Common myeloid progenitor, CD34-positive (primary cell): ENCODE data around the gene NEDD8.
"Not testable (repeated sequence)": the region's sequence is repeated elsewhere in the genome, so short reads cannot be mapped to it uniquely, and the experiment has no call there.

Experiments
- CTCF ChIA-PET: fragments of 350-600 bp; sonication (Branson Sonifier 250); formaldehyde crosslinking; loops from one replicate; lab custom pipeline; 2021; ENCODE audit warnings: antibody characterized with exemption; lab: Charles Lee
- POLR2A ChIA-PET: fragments of 350-600 bp; sonication (Branson Sonifier 250); formaldehyde crosslinking; loops from one replicate; lab custom pipeline; 2021; ENCODE audit warnings: antibody characterized with exemption; lab: Charles Lee
- DNase-seq, 3 donors: peaks; one replicate each; pipeline versions ENCODE4 v3.0.0 to v3.0.0-alpha.2; 2013
- H3K27ac ChIP-seq, 2 experiments: 1 replicate in 1 of 2; 2 replicates in 1 of 2; pipeline ENCODE4 v1.7.0; 2013; ENCODE audit warnings: inconsistent platforms in 2 of 2, low read length in 2 of 2, mild to moderate bottlenecking in 2 of 2, low read depth in 1 of 2, moderate library complexity in 1 of 2; ENCODE audit not compliant: severe bottlenecking in 2 of 2, insufficient read depth in 1 of 2, poor library complexity in 1 of 2
- H3K27me3 ChIP-seq, 5 experiments: replicated peaks in 2 of 5; 1 replicate in 3 of 5; 2 replicates in 2 of 5; pipeline versions ENCODE4 v1.6.1 to v1.7.0; 2013; ENCODE audit warnings: low read length in 4 of 5, mild to moderate bottlenecking in 2 of 5, moderate library complexity in 2 of 5, inconsistent platforms in 1 of 5; ENCODE audit not compliant: insufficient read depth in 5 of 5, control insufficient read depth in 4 of 5
- H3K36me3 ChIP-seq, 4 experiments: 1 replicate in 2 of 4; 2 replicates in 2 of 4; pipeline versions ENCODE4 v1.6.1 to v1.7.0; 2013; ENCODE audit warnings: low read length in 3 of 4, control low read depth in 1 of 4, mild to moderate bottlenecking in 1 of 4; ENCODE audit not compliant: control insufficient read depth in 4 of 4, insufficient read depth in 4 of 4
- H3K4me1 ChIP-seq, 4 experiments: 1 replicate in 3 of 4; 2 replicates in 1 of 4; pipeline versions ENCODE4 v1.6.1 to v1.7.1; 2013; ENCODE audit warnings: low read length in 3 of 4, mild to moderate bottlenecking in 3 of 4, control low read depth in 1 of 4, inconsistent platforms in 1 of 4, moderate library complexity in 1 of 4; ENCODE audit not compliant: control insufficient read depth in 4 of 4, insufficient read depth in 4 of 4; ENCODE audit errors: control extremely low read depth in 1 of 4
- H3K4me3 ChIP-seq, 7 experiments: 1 replicate in 4 of 7; 2 replicates in 3 of 7; pipeline versions ENCODE4 v1.5.1 to v1.7.0; 2013; ENCODE audit warnings: mild to moderate bottlenecking in 7 of 7, low read length in 6 of 7, moderate library complexity in 6 of 7, inconsistent platforms in 2 of 7, low read depth in 2 of 7, control low read depth in 1 of 7; ENCODE audit not compliant: insufficient read depth in 4 of 7, control insufficient read depth in 1 of 7; ENCODE audit errors: extremely low read depth in 1 of 7
- H3K9me3 ChIP-seq, 5 experiments: 1 replicate in 4 of 5; 2 replicates in 1 of 5; pipeline versions ENCODE4 v1.6.1 to v1.7.1; 2013; ENCODE audit warnings: low read length in 4 of 5, mild to moderate bottlenecking in 2 of 5, inconsistent platforms in 1 of 5, low read depth in 1 of 5, moderate library complexity in 1 of 5; ENCODE audit not compliant: control insufficient read depth in 4 of 5, insufficient read depth in 2 of 5; ENCODE audit errors: control extremely low read depth in 1 of 5
- WGBS: methylation state at CpG from one replicate; pipeline ENCODE4 v1.1.5; 2013; ENCODE audit not compliant: insufficient coverage; 5-methylcytosine and 5-hydroxymethylcytosine counted together

NEDD8 gene

GRCh38 chr14:24228902-24229301 is 3.3 kb downstream of the NEDD8 start:
- ChIA-PET POLR2A (no interaction called here), CTCF (interaction anchor here (0.9 to 2.1 kb wide), 6 partner anchors 9 to 68 kb away, joined by 3 to 12 read pairs (median 4); partner anchors contain the start of genes MDP1 and TINF2)
- Histone ChIP-seq H3K9me3 (no peaks in the 10 kb centered on the region), H3K27ac (no peak overlapping the region), H3K36me3 (peaks cover 0 to 9% (median 2%) of the 10 kb centered on the region in 4 experiments), H3K4me3 (no peak overlapping the region), H3K4me1 (peaks cover 9 to 27% (median 24%) of the 10 kb centered on the region in 4 experiments), H3K27me3 (no peaks in the 10 kb centered on the region)
- 29% methylated on average over 1 of the region's 1 CpG for WGBS
- no peak for DNase-seq

GRCh38 chr14:24226473-24226872 is 5.7 kb downstream of the NEDD8 start:
- Histone ChIP-seq H3K9me3 (no peaks in the 10 kb centered on the region), H3K27ac (no peak overlapping the region), H3K4me3 (no peak overlapping the region), H3K27me3 (no peaks in the 10 kb centered on the region), H3K4me1 (peaks cover 0 to 9% (median 8%) of the 10 kb centered on the region in 4 experiments), H3K36me3 (peaks cover 0 to 9% (median 2%) of the 10 kb centered on the region in 4 experiments)
- ChIA-PET POLR2A (no interaction called here), CTCF (interaction anchor here (2.1 kb wide), 2 partner anchors 11 to 15 kb away, joined by 7 to 12 read pairs; partner anchors contain the start of genes MDP1 and TINF2)
- WGBS = no CpG with 5 or more reads among the region's 1 CpG
- no peak for DNase-seq

- H3K9me3 ChIP-seq = no peaks in the 10 kb centered on the region
- ChIA-PET POLR2A (interaction anchor here (0.8 kb wide), 1 partner anchor 18 kb away, joined by 3 read pairs; the partner anchor contains the start of gene TINF2), CTCF (interaction anchor here (1.5 kb wide), 2 partner anchors 11 to 18 kb away, joined by 4 read pairs; partner anchors contain the start of genes CHMP4A and TINF2)
- no peak overlapping the region for H3K27ac ChIP-seq
- H3K4me3 ChIP-seq = no peak overlapping the region
- WGBS = 84% methylated on average over 7 of the region's 7 CpGs
- DNase-seq = no peak
- peaks cover 0 to 9% (median 2%) of the 10 kb centered on the region in 4 experiments for H3K36me3 ChIP-seq
- no peaks in the 10 kb centered on the region for H3K27me3 ChIP-seq
- no peaks in the 10 kb centered on the region for H3K4me1 ChIP-seq
These were observed 7.5 kb downstream of the NEDD8 start for GRCh38 chr14:24224618-24225071.

- WGBS = 100% methylated on average over 1 of the region's 4 CpGs
- H3K36me3 ChIP-seq, DNase-seq, H3K4me1 ChIP-seq, H3K4me3 ChIP-seq, H3K27ac ChIP-seq, H3K9me3 ChIP-seq, POLR2A ChIA-PET, H3K27me3 ChIP-seq: not testable (repeated sequence)
- CTCF ChIA-PET = interaction anchor here (1.0 to 1.5 kb wide), 2 partner anchors 19 to 27 kb away, joined by 3 to 4 read pairs; partner anchors contain the start of genes TINF2 and TM9SF1
These were observed 9.2 kb downstream of the NEDD8 start for GRCh38 chr14:24222987-24223386.

GRCh38 chr14:24219521-24219920 is 12.6 kb downstream of the NEDD8 start:
- ChIA-PET CTCF (interaction anchor here (0.9 to 2.3 kb wide), 6 partner anchors 9 to 79 kb away, joined by 3 to 4 read pairs (median 4); partner anchors contain the start of gene TINF2), POLR2A (no interaction called here)
- H3K36me3 ChIP-seq = peaks cover 0 to 15% (median 9%) of the 10 kb centered on the region in 4 experiments
- peaks cover 0 to 18% (median 12%) of the 10 kb centered on the region in 4 experiments for H3K4me1 ChIP-seq
- no peak overlapping the region for H3K4me3 ChIP-seq
- DNase-seq = no peak
- no peak overlapping the region for H3K27ac ChIP-seq
- H3K9me3 ChIP-seq = no peaks in the 10 kb centered on the region
- 100% methylated on average over 1 of the region's 3 CpGs for WGBS
- no peaks in the 10 kb centered on the region for H3K27me3 ChIP-seq

GRCh38 chr14:24219080-24219479 is 13.1 kb downstream of the NEDD8 start:
- 100% methylated on average over 1 of the region's 4 CpGs for WGBS
- Histone ChIP-seq H3K4me1 (peaks cover 1 to 23% (median 14%) of the 10 kb centered on the region in 4 experiments), H3K27me3 (no peaks in the 10 kb centered on the region), H3K36me3 (peaks cover 0 to 17% (median 9%) of the 10 kb centered on the region in 4 experiments), H3K27ac (no peak overlapping the region), H3K9me3 (no peaks in the 10 kb centered on the region), H3K4me3 (no peak overlapping the region)
- no peak for DNase-seq
- ChIA-PET POLR2A (no interaction called here), CTCF (interaction anchor here (0.9 to 2.3 kb wide), 5 partner anchors 9 to 80 kb away, joined by 3 to 4 read pairs (median 4); partner anchors contain the start of gene TINF2)

GRCh38 chr14:24216876-24217275 is 15.3 kb downstream of the NEDD8 start:
- POLR2A ChIA-PET = not testable (repeated sequence)
- WGBS = no CpG with 5 or more reads among the region's 1 CpG
- H3K4me1 ChIP-seq = peaks cover 7 to 33% (median 26%) of the 10 kb centered on the region in 4 experiments

More at GRCh38 chr14:24216876-24217275, 15.3 kb downstream of the NEDD8 start:
- not testable (repeated sequence) for H3K4me3 ChIP-seq, H3K9me3 ChIP-seq, DNase-seq, H3K27me3 ChIP-seq, H3K27ac ChIP-seq
- CTCF ChIA-PET = interaction anchor here (0.9 to 3.4 kb wide), 7 partner anchors 16 to 91 kb away, joined by 3 to 31 read pairs (median 7); partner anchors contain the start of genes CIDEB, GMPR2, NEDD8 and TINF2
- H3K36me3 ChIP-seq = peaks cover 0 to 17% (median 9%) of the 10 kb centered on the region in 4 experiments
